Regular cardiac myocyte (primary cell): ENCODE data around the gene PACSIN3. TPM values are rescaled to one million over a fixed set of nuclear protein-coding genes. Genes with fewer than 3 reads are reported as not detected.

Source experiments
- total RNA-seq: library from RNA; depleted of rRNA; stranded (reverse); fragments of >200 nt; gene quantifications from 2 replicates; pipeline ENCODE4 v1.2.3, GENCODE V29; 2014

PACSIN3 gene
- 23.6 and 37.8 TPM in 2 replicates for total RNA-seq

GRCh38 chr11:47186076-47186699 lies at the start of gene PACSIN3:
TSS of gene PACSIN3 (minus strand) at chr11:47186434. CDS start at chr11:47182727, 3,707 bp downstream.

DNA sequence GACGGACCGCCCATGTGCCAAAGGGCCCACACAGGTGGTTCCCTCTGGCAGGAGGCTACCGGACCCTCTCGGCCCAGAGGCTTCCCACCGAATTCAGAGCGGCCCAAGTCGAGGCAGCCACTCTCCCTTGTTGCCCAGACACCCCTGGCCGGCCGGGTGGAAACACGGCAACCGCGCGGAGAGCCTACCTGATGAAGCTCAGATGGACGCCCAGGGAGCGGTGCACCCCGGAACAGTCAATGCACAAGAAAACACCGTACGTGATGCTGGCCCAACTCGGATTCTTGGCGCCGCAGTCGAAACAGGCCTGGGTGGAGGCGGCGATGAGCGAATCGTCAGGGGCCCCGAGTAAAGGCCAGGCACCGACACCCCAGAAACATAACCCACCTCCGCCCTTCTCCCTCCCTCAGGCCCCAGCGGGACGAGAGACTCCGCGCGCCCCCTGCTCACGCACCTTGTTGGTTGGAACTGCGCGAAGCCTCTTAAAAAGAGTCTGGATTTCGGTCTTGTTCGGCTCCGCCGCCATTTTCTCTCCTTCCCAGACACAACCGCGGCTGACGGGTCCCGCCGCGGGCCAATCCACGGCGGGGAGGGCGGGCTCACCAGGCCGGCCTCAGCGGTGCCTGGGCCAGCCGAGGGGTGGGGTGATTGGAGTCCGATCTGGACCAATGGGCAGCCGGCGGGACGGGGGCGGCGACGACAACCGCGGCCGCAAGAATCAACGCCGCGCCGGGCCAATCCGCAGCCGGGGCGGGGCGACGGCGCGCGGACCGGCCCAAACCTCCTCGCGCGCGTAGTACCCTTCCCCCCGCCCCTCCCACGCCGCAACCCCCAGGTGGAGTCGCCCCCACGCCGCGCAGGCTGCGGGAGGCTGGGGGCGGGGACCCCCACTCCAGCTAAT lies 9.7 kb downstream of the PACSIN3 start, which contains the start of gene ARFGAP2:
Gene ARFGAP2 (minus strand): TSS at position 552 of the 901 bp plus-strand sequence. CDS start 26 bp downstream, at position 526.

Other genes starting within 250 kb of the PACSIN3 start
- 11.0 and 15.1 TPM in 2 replicates for gene CSTPP1, start 249.7 kb downstream of the PACSIN3 start, total RNA-seq
- gene ARFGAP2, start 9.6 kb downstream of the PACSIN3 start, total RNA-seq, result 114 TPM in 2 replicates
- gene DDB2, start 28.5 kb upstream of the PACSIN3 start, total RNA-seq, result 28.2 and 43.7 TPM in 2 replicates
- gene ACP2, start 62.4 kb upstream of the PACSIN3 start, total RNA-seq, result 24.2 and 25.3 TPM in 2 replicates
- 13.2 and 19.6 TPM in 2 replicates for gene NR1H3, start 71.6 kb upstream of the PACSIN3 start, total RNA-seq
- gene MADD, start 83.7 kb upstream of the PACSIN3 start, total RNA-seq, result 10.1 and 15.7 TPM in 2 replicates
- gene MYBPC3, start 166.3 kb upstream of the PACSIN3 start, total RNA-seq, result not detected in 2 replicates
- not detected in 2 replicates for gene SPI1, start 192.1 kb upstream of the PACSIN3 start, total RNA-seq
- gene SLC39A13, start 222.2 kb upstream of the PACSIN3 start, total RNA-seq, result 65.6 and 84.8 TPM in 2 replicates
- 98.1 and 287 TPM in 2 replicates for gene PSMC3, start 240.0 kb upstream of the PACSIN3 start, total RNA-seq